Right atrium auricular region (tissue), 2 donors: ENCODE data around the gene MED27. TPM values are rescaled to one million over a fixed set of nuclear protein-coding genes. Genes with fewer than 3 reads are reported as not detected.

Experiments
- DNase-seq: peaks from one replicate; pipeline ENCODE4 v3.0.0-alpha.2; 2019; ENCODE audit warnings: low spot score
- H3K27ac ChIP-seq, 2 donors: fragments of 200-600 bp; sonication (generic); 1 replicate in 1 of 2; 2 replicates in 1 of 2; pipeline ENCODE4 v1.5.1; 2016 to 2019
- H3K27me3 ChIP-seq, 2 donors: fragments of 200-600 bp; sonication (generic); one replicate each; pipeline versions ENCODE4 v1.5.1 to v1.6.0; 2017 to 2019
- H3K36me3 ChIP-seq: fragments of 200-600 bp; sonication (generic); one replicate; pipeline ENCODE4 v1.5.1; 2016
- H3K4me1 ChIP-seq, 2 donors: fragments of 200-600 bp; sonication (generic); one replicate each; pipeline versions ENCODE4 v1.5.1 to v1.6.0; 2017 to 2019
- H3K4me3 ChIP-seq, 2 donors: fragments of 200-600 bp; sonication (generic); 1 replicate in 1 of 2; 2 replicates in 1 of 2; pipeline ENCODE4 v1.5.1; 2017 to 2019; ENCODE audit warnings: mild to moderate bottlenecking in 1 of 2, moderate library complexity in 1 of 2
- H3K9me3 ChIP-seq, 2 donors: fragments of 200-600 bp; sonication (generic); one replicate each; pipeline ENCODE4 v1.5.1; 2019
- CTCF ChIP-seq, 2 donors: fragments of 200-600 bp; sonication (generic); IDR thresholded peaks; one replicate each; pipeline ENCODE4 v1.5.1; 2019; ENCODE audit warnings: antibody characterized with exemption in 2 of 2
- total RNA-seq, 2 donors: library from RNA; depleted of rRNA; stranded (reverse); fragments of >200 nt; gene quantifications; one replicate each; pipeline ENCODE4 v1.1.0, GENCODE V29; 2016

MED27 gene
- total RNA-seq, 2 donors from 2014 or later, result 12.5 to 15.3 TPM

- no peak overlapping the region for H3K4me3 ChIP-seq
- H3K27ac ChIP-seq, result no peak overlapping the region
- H3K4me1 ChIP-seq, result no peaks in the 10 kb centered on the region
- TF ChIP-seq CTCF (IDR thresholded peaks at IDR 0.05), result no peak
- DNase-seq, result no peak
- H3K27me3 ChIP-seq, result no peaks in the 10 kb centered on the region
- no peaks in the 10 kb centered on the region for H3K9me3 ChIP-seq
- H3K36me3 ChIP-seq, result no peaks in the 10 kb centered on the region
Observed at GRCh38 chr9:131843989-131844744, 235.5 kb downstream of the MED27 start.

GRCh38 chr9:131841765-131842318, 237.8 kb downstream of the MED27 start:
- no peak for TF ChIP-seq CTCF (IDR thresholded peaks at IDR 0.05)
- H3K36me3 ChIP-seq, result no peaks in the 10 kb centered on the region
- no peaks in the 10 kb centered on the region for H3K9me3 ChIP-seq
- H3K27ac ChIP-seq, result no peak overlapping the region
- no peaks in the 10 kb centered on the region for H3K4me1 ChIP-seq
- no peak overlapping the region for H3K4me3 ChIP-seq
- DNase-seq, result no peak
- no peaks in the 10 kb centered on the region for H3K27me3 ChIP-seq

- Histone ChIP-seq H3K36me3 (no peaks in the 10 kb centered on the region), H3K4me3 (no peak overlapping the region), H3K9me3 (no peaks in the 10 kb centered on the region), H3K27me3 (no peaks in the 10 kb centered on the region), H3K27ac (no peak overlapping the region), H3K4me1 (no peaks in the 10 kb centered on the region)
- no peak for TF ChIP-seq CTCF (IDR thresholded peaks at IDR 0.05)
- DNase-seq, result no peak
Observed at GRCh38 chr9:131840751-131841702, 238.6 kb downstream of the MED27 start.

- TF ChIP-seq CTCF (IDR thresholded peaks at IDR 0.05), result no peak
- Histone ChIP-seq H3K4me1 (no peaks in the 10 kb centered on the region), H3K27me3 (no peaks in the 10 kb centered on the region), H3K4me3 (no peak overlapping the region), H3K36me3 (no peaks in the 10 kb centered on the region), H3K27ac (peak overlapping the region in 1 of 2 donors; percentile 16), H3K9me3 (no peaks in the 10 kb centered on the region)
- no peak for DNase-seq
Observed at GRCh38 chr9:131840220-131840619, 239.4 kb downstream of the MED27 start.

GRCh38 chr9:131839281-131840084, 240.2 kb downstream of the MED27 start:
- Histone ChIP-seq H3K9me3 (peaks cover 0 to under 1% of the 10 kb centered on the region in 2 donors), H3K27me3 (no peaks in the 10 kb centered on the region), H3K4me3 (no peak overlapping the region), H3K36me3 (no peaks in the 10 kb centered on the region), H3K27ac (peak overlapping the region in 1 of 2 donors; percentile 31), H3K4me1 (no peaks in the 10 kb centered on the region)
- DNase-seq, result no peak
- no peak for TF ChIP-seq CTCF (IDR thresholded peaks at IDR 0.05)
